Glomerular visceral epithelial cell (primary cell): ENCODE data around the gene SDCCAG8.
A peak's percentile ranks its signal among the peaks of the same experiment; 100 is the strongest.

Experiments
- DNase-seq: peaks from one replicate; pipeline ENCODE4 v3.0.0-alpha.2; 2016; ENCODE audit errors: extremely low spot score

Gene SDCCAG8

GRCh38 chr1:243420016-243420945, 164.4 kb downstream of the SDCCAG8 start:
- DNase-seq = no peak

- DNase-seq = peak; percentile 33
These were observed 165.3 kb downstream of the SDCCAG8 start for GRCh38 chr1:243420946-243421685.

GRCh38 chr1:243421784-243422183, 165.9 kb downstream of the SDCCAG8 start:
- peak; percentile 85 for DNase-seq

GRCh38 chr1:243422362-243422761, 166.5 kb downstream of the SDCCAG8 start:
- no peak for DNase-seq

GRCh38 chr1:243428084-243428483, 172.2 kb downstream of the SDCCAG8 start:
- DNase-seq = no peak

- no peak for DNase-seq
These were observed 172.9 kb downstream of the SDCCAG8 start for GRCh38 chr1:243428617-243429342.

GRCh38 chr1:243431591-243431990, 175.8 kb downstream of the SDCCAG8 start:
- no peak for DNase-seq

GRCh38 chr1:243432136-243432535, 176.3 kb downstream of the SDCCAG8 start:
- DNase-seq = no peak

- no peak for DNase-seq
These were observed 178.0 kb downstream of the SDCCAG8 start for GRCh38 chr1:243433737-243434370.

- no peak for DNase-seq
These were observed 178.8 kb downstream of the SDCCAG8 start for GRCh38 chr1:243434594-243434993.

- no peak for DNase-seq
These were observed 180.0 kb downstream of the SDCCAG8 start for GRCh38 chr1:243435836-243436235.

GRCh38 chr1:243438146-243438545, 182.3 kb downstream of the SDCCAG8 start:
- DNase-seq = no peak

GRCh38 chr1:243438815-243439214, 183.0 kb downstream of the SDCCAG8 start:
- DNase-seq = peak; percentile 50

- DNase-seq = no peak
These were observed 184.6 kb downstream of the SDCCAG8 start for GRCh38 chr1:243440406-243440805.

GRCh38 chr1:243441601-243442000, 185.8 kb downstream of the SDCCAG8 start:
- DNase-seq = no peak

- no peak for DNase-seq
These were observed 187.7 kb downstream of the SDCCAG8 start for GRCh38 chr1:243443557-243443956.

GRCh38 chr1:243447347-243447746, 191.5 kb downstream of the SDCCAG8 start:
- no peak for DNase-seq

GRCh38 chr1:243447844-243448243, 192.0 kb downstream of the SDCCAG8 start:
- DNase-seq = no peak

- no peak for DNase-seq
These were observed 193.5 kb downstream of the SDCCAG8 start for GRCh38 chr1:243449373-243449772.

GRCh38 chr1:243452092-243452491, 196.3 kb downstream of the SDCCAG8 start:
- DNase-seq = no peak

GRCh38 chr1:243454328-243454997, 198.6 kb downstream of the SDCCAG8 start:
- DNase-seq = no peak
